Activated CD4-positive, alpha-beta T cell treated with anti-CD3 and anti-CD28 coated beads, Interleukin-2, amount 10 ng/mL, durations not matched to agents 7 days and 5 days (primary cell): ENCODE measurements around the gene APOBR. TPM values are rescaled to one million over a fixed set of nuclear protein-coding genes. Genes with fewer than 3 reads are reported as not detected.
"Not testable (repeated sequence)": the region's sequence is repeated elsewhere in the genome, so short reads cannot be mapped to it uniquely, and the experiment has no call there.

Experiments
- CTCF ChIA-PET: fragments of 350-600 bp; sonication (Branson Sonifier 250); formaldehyde crosslinking; loops from one replicate; lab custom pipeline; 2021; ENCODE audit warnings: antibody characterized with exemption; lab: Charles Lee
- POLR2A ChIA-PET: fragments of 350-600 bp; sonication (Branson Sonifier 250); formaldehyde crosslinking; loops from one replicate; lab custom pipeline; 2021; ENCODE audit warnings: antibody characterized with exemption; lab: Charles Lee
- DNase-seq: peaks from one replicate; pipeline ENCODE4 v3.0.0-alpha.2; 2020
- H3K27ac Mint-ChIP-seq: one replicate; pipeline ENCODE4 v1.8.0; 2021; ENCODE audit warnings: mild to moderate bottlenecking, moderate library complexity, mixed read lengths
- H3K27me3 Mint-ChIP-seq: one replicate; pipeline ENCODE4 v1.8.0; 2021; ENCODE audit warnings: mixed read lengths
- H3K36me3 Mint-ChIP-seq: one replicate; pipeline ENCODE4 v1.8.0; 2021; ENCODE audit warnings: low read depth, mixed read lengths
- H3K4me1 Mint-ChIP-seq: one replicate; pipeline ENCODE4 v1.8.0; 2021; ENCODE audit warnings: mixed read lengths
- H3K4me3 Mint-ChIP-seq: one replicate; pipeline ENCODE4 v1.8.0; 2021; ENCODE audit warnings: mild to moderate bottlenecking, moderate library complexity, mixed read lengths
- H3K9me3 Mint-ChIP-seq: one replicate; pipeline ENCODE4 v1.8.0; 2021; ENCODE audit warnings: mixed read lengths
- total RNA-seq, 2 experiments: library from RNA; stranded (reverse); gene quantifications; one replicate each; pipeline ENCODE4 v1.2.3, GENCODE V29; 2021

Gene APOBR, protein sequence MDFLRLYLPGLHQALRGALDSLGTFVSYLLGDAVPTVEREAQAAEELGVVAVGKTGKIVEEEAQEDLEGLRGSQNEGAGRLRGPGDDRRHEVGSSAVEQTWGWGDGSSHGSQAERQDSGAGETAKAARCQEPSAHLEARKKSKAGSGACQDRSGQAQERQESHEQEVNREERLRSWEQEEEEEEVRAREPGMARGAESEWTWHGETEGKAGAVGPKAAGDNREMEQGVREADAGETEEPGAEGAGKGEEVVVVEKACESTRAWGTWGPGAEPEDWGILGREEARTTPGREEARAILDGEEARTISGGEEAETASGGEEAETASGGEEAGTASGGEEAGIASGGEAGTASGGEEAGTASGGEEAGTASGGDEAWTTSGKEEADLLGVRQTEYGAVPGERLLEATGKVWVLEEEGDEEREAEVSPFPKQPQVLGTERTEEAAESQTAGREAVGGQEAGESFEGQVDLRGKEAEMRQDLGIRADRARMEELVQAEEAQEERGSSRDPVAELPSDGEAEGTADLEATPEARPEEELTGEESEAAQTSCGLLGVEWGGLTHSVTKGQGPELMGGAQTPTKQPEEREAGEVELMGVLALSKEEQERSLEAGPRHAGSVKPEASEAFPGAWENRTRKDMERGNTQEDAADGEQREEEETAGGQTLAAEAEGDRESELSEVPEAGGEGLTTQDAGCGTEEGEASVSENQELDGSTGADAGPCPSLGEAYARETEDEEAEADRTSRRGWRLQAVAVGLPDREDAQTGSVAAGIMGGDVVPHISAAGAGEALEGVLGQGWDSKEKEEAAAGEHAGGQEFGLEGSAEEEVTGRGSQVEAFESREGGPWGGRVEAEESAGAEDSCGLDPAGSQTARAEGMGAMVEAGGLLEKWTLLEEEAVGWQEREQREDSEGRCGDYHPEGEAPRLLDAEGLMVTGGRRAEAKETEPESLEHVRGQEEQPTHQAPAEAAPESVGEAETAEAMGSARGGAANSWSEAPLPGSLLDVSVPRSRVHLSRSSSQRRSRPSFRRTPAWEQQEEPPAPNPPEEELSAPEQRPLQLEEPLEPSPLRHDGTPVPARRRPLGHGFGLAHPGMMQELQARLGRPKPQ
- total RNA-seq: 10 to 100 TPM; 16.7 to 21.4 TPM

DNA sequence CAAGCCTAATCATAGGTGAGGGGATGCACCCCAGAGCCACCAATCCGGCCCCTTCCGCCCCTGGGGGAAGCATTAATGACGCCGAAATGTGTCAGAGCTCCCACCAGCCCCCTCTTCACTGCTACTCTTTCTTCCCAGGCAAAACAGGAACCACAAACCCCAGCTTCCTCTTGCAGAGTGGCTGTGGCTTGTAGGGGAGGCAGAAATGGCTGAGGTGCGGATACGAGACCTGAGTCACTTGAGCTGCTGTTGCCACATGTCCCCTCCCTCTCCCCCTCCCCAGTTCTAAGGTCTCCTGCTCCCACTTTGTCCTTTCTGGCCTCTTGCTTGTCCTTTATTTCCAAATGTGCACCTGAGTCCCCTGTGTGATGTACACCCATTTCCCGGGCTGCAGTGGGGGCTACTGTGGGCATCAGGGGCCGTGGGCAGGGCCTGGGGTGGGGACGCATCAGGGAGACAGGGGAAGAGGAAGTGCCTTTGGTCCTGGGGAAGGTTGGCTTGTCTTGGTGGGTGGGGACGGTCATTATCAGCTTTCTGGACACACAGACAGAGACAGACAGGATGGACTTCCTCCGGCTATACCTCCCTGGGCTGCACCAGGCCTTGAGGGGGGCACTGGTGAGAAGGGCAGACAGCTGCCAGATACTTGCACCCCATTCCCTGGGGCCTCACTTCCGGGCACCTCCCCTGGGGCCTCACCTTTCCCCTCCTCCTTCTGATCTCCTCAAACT lies at the start of gene APOBR:
APOBR (plus strand) TSS at position 523 of the 731 bp plus-strand sequence; CDS start at position 562, 39 bp downstream.
- peak within 1 kb of the TSS; percentile 89 for H3K4me3 Mint-ChIP-seq
- peaks cover 49% of the 10 kb centered on the region for H3K4me1 Mint-ChIP-seq
- H3K27me3 Mint-ChIP-seq: no peaks in the 10 kb centered on the region
- H3K27ac Mint-ChIP-seq: peak within 1 kb of the TSS; percentile 100
- DNase-seq: peak; percentile 94
- ChIA-PET POLR2A (interaction anchor here (0.7 kb wide), 1 partner anchor 399 kb away, joined by 3 read pairs; no protein-coding TSS in a partner anchor), CTCF (interaction anchor here (0.8 to 2.8 kb wide), 2 partner anchors 9 to 14 kb away, joined by 3 to 18 read pairs; no protein-coding TSS in a partner anchor)
- peaks cover 34% of the 10 kb centered on the region for H3K36me3 Mint-ChIP-seq
- H3K9me3 Mint-ChIP-seq: no peaks in the 10 kb centered on the region

DNA sequence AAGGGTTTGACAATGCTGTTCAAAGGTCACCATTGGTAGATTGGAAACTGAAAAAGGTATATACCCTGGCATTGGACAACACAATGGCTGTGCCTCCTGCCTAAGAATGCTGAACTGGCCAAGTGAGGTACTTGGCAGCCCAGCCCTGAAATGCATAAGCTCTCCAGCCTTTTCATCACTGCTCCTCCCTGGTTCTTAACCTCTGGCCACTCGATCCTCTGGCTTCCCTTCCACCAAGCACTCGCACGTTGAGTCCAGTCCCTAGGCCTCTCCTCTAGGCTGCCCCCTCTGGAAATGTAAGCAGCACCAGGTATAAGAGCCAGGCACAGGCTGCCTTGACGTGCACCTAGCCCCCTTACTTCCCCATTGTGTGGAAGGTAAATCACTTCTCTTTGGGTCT lies 48.1 kb upstream of the APOBR start:
- H3K27ac Mint-ChIP-seq, H3K9me3 Mint-ChIP-seq, H3K27me3 Mint-ChIP-seq, H3K36me3 Mint-ChIP-seq, CTCF ChIA-PET, H3K4me1 Mint-ChIP-seq, POLR2A ChIA-PET, H3K4me3 Mint-ChIP-seq, DNase-seq: not testable (repeated sequence)

DNA sequence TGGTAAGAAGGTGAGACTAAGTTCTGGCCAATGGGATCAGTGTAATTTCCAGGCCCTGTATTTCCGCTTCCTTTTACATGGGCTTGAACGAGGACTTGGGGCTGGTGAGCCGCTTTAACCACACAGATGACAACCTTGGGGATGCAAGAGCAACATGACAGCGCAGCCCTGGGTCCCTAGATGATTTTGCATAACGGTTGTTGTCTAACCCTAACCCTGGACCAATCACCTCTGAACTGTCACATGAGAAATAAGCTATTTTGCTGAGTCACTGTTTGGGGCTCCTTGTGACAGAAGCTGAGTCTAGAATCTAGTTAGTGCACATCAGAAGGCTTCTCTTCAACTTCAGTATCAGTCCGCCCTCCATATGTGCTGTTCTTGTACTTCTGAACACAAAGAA lies 47.4 kb upstream of the APOBR start:
- H3K9me3 Mint-ChIP-seq, DNase-seq, H3K27ac Mint-ChIP-seq, H3K36me3 Mint-ChIP-seq, H3K27me3 Mint-ChIP-seq, H3K4me1 Mint-ChIP-seq, H3K4me3 Mint-ChIP-seq, POLR2A ChIA-PET, CTCF ChIA-PET: not testable (repeated sequence)

DNA sequence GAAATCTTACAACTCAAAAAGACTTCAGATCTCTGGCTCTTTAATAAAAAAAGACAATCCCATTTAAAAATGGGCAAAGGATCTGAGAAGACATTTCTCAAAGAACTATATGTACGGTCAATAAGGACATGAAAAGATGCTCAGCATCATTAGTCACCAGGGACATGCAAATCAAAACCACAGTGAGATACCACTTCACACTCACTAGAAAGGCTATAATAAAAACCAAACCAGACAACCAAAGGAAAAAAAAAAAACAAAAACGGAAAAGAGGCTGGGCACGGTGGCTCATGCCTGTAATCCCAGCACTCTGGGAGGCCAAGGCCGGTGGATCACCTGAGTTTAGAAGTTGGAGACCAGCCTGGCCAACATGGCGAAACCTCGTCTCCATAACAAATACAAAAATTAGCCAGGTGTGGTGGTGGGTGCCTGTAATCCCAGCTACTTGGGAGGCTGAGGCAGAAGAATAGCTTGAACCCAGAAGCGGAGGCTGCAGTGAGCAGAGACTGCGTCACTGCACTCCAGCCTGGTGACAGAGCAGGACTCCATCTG lies 20.7 kb upstream of the APOBR start:
- no peaks in the 10 kb centered on the region for H3K27me3 Mint-ChIP-seq
- POLR2A ChIA-PET: no interaction called here
- H3K4me1 Mint-ChIP-seq: peaks cover 7% of the 10 kb centered on the region
- CTCF ChIA-PET: no interaction called here
- H3K9me3 Mint-ChIP-seq: no peaks in the 10 kb centered on the region
- H3K4me3 Mint-ChIP-seq: no peak overlapping the region
- H3K27ac Mint-ChIP-seq: peak overlapping the region; percentile 2
- H3K36me3 Mint-ChIP-seq: peaks cover 32% of the 10 kb centered on the region
- DNase-seq: peak; percentile 1

DNA sequence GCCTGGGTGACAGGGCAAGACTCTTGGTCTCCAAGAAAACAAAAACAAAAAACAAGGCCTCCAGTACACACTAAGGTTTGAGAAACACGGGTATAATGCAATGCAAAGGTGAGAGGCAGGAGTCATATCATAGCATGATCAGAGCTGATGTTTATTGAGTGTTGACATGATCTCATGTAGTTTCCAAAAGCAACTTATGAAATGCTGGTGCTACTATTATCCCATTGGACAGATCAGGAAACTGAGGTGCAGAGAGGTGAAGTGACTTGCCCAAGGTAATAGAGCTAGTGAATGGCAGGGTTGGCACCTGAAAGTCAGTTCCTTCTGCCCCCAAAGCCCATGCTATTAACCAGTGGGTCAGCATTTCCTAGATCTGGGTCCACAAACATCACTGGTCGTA lies 19.2 kb upstream of the APOBR start:
- H3K27ac Mint-ChIP-seq: no peak overlapping the region
- POLR2A ChIA-PET: no interaction called here
- no peak for DNase-seq
- no peak overlapping the region for H3K4me3 Mint-ChIP-seq
- CTCF ChIA-PET: no interaction called here
- no peaks in the 10 kb centered on the region for H3K9me3 Mint-ChIP-seq
- peaks cover 7% of the 10 kb centered on the region for H3K4me1 Mint-ChIP-seq
- H3K36me3 Mint-ChIP-seq: peaks cover 35% of the 10 kb centered on the region
- no peaks in the 10 kb centered on the region for H3K27me3 Mint-ChIP-seq

DNA sequence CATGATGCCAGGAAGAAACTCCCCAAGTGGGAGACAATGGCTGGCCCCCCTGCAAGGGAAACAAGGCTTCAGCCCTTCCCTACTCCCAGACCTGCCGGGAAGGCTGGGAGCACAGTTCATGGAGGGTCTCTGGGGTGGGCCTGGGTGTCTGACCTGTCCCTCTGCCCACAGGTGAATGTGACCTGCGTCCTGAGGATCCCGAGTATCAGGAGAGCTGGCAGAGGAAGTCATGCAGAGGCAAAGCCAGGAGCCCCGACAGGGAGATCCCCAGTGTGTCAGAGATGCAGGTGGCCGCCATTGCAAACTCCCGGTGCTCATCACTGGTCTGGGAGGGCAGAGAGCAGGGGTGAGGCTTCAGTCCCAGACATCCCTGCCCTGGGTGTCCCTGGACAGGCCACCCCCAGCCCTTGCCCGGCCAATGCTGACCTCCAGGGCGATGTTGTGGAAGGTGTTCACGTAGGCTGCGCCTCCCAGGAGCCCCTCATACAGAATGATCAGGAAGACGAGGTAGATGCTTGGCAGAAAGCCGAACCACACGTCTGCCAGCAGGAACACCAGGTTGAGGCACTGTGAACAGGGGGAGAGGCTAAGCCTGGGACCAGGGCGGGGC lies 17.0 kb upstream of the APOBR start:
- DNase-seq: no peak
- H3K9me3 Mint-ChIP-seq: no peaks in the 10 kb centered on the region
- peaks cover 33% of the 10 kb centered on the region for H3K36me3 Mint-ChIP-seq
- no peak overlapping the region for H3K27ac Mint-ChIP-seq
- ChIA-PET POLR2A (no interaction called here), CTCF (no interaction called here)
- no peak overlapping the region for H3K4me3 Mint-ChIP-seq
- H3K4me1 Mint-ChIP-seq: peaks cover 7% of the 10 kb centered on the region
- no peaks in the 10 kb centered on the region for H3K27me3 Mint-ChIP-seq

DNA sequence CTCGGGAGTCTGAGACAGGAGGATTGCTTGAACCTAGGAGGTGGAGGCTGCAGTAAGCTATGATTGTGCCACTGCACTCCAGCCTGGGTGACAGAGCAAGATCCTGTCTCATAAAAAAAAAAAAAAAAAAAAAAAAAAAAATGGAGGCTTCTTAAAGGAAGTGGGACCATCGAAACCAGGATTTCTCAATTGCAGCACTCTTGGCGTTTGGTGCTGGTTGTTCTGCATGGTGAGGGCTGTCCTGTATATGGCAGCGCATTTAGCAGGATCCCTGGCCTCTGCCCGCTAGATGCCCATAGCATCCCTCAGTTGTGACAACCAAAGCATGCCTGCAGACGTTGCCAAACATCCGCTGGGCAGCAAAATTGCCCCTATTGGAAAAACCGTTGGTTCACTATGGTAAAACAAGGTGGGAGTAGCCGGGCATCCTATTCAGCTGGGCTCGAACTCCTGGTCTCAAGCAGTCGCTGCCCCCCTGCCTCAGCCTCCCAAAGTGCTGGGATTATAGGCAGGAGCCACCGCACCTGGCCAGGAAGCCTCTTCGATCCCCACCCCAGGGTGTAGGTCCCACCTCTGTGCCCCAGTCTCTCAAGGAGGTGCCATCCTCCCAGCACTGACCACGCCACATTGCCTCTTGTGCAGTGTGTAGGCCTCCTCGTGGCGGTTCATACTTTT lies 15.8 kb upstream of the APOBR start:
- peaks cover 5% of the 10 kb centered on the region for H3K4me1 Mint-ChIP-seq
- no peaks in the 10 kb centered on the region for H3K27me3 Mint-ChIP-seq
- CTCF ChIA-PET: interaction anchor here (0.8 kb wide), 1 partner anchor 13 kb away, joined by 6 read pairs; the partner anchor contains the start of gene CLN3
- H3K4me3 Mint-ChIP-seq: no peak overlapping the region
- no peak for DNase-seq
- peaks cover 34% of the 10 kb centered on the region for H3K36me3 Mint-ChIP-seq
- H3K9me3 Mint-ChIP-seq: no peaks in the 10 kb centered on the region
- POLR2A ChIA-PET: no interaction called here
- H3K27ac Mint-ChIP-seq: no peak overlapping the region

DNA sequence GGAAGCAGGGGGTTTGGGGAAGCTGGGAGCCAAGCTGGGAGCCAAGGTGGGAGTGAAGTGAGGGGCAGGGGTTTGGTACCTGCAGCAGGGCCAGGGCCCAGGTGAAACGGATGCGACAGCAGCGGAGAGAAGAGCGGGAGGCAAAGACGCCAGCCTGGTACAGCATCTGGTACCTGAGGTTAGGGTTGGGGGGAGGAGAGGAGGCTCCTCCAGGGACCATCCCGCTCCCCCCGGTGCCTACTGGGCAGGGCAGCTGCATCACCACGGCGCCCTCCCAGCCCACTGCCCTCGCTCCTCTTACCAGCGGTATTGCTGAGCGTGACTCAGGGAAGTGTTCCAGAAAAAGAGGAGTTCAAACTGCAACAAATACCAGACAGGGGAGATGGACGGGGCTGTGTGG lies 12.4 kb upstream of the APOBR start:
- Mint-ChIP-seq H3K27ac (no peak overlapping the region), H3K4me3 (no peak overlapping the region), H3K9me3 (no peaks in the 10 kb centered on the region), H3K4me1 (peaks cover under 1% of the 10 kb centered on the region), H3K27me3 (no peaks in the 10 kb centered on the region), H3K36me3 (peaks cover 23% of the 10 kb centered on the region)
- ChIA-PET POLR2A (no interaction called here), CTCF (no interaction called here)
- DNase-seq: no peak

DNA sequence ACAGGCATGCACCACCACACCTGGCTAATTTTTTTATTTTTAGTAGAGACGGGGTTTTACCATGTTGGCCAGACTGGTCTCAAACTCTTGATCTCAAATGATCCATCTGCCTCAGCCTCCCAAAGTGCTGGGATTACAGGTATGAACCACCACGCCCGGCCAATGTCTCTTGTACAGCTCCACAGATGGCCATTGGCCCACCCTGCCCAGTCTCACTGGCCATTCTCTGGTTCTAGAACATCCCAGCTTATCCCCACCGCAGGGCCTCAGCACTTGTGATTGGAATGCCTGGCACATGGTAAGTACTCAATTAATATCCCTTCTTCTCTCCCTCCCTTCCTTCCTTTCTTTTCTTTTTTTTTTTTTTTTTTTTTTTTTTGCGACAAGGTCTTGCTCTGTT lies 11.1 kb upstream of the APOBR start:
- CTCF ChIA-PET, H3K4me3 Mint-ChIP-seq, DNase-seq, POLR2A ChIA-PET, H3K4me1 Mint-ChIP-seq, H3K27me3 Mint-ChIP-seq, H3K9me3 Mint-ChIP-seq: not testable (repeated sequence)
- Mint-ChIP-seq H3K36me3 (peaks cover 25% of the 10 kb centered on the region), H3K27ac (peak overlapping the region; percentile 64)

DNA sequence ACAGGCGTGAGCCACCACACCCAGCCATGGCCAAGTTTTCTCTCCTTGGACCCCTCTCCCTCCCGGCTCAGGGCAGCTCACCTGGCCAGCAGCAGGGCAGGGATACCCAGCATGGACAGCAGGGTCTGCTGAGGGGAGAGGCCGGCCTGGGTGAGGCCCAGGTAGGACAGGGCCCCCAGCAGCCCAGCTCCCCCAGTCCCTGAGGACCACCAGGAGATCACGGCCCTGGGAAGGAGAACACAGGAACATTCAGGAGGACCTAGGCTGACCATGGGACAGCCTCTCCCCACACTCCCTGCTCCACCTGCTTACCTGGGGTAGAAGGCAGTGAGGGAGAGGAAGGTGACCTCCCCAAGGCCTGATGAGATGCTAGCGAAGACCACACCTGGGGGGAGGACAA lies 8.2 kb upstream of the APOBR start:
- H3K27ac Mint-ChIP-seq: no peak overlapping the region
- no peak for DNase-seq
- CTCF ChIA-PET: interaction anchor here (1.0 kb wide), 1 partner anchor 10 kb away, joined by 4 read pairs; no protein-coding TSS in a partner anchor
- peaks cover 16% of the 10 kb centered on the region for H3K4me1 Mint-ChIP-seq
- H3K9me3 Mint-ChIP-seq: no peaks in the 10 kb centered on the region
- H3K36me3 Mint-ChIP-seq: peaks cover 35% of the 10 kb centered on the region
- POLR2A ChIA-PET: no interaction called here
- no peak overlapping the region for H3K4me3 Mint-ChIP-seq
- no peaks in the 10 kb centered on the region for H3K27me3 Mint-ChIP-seq

DNA sequence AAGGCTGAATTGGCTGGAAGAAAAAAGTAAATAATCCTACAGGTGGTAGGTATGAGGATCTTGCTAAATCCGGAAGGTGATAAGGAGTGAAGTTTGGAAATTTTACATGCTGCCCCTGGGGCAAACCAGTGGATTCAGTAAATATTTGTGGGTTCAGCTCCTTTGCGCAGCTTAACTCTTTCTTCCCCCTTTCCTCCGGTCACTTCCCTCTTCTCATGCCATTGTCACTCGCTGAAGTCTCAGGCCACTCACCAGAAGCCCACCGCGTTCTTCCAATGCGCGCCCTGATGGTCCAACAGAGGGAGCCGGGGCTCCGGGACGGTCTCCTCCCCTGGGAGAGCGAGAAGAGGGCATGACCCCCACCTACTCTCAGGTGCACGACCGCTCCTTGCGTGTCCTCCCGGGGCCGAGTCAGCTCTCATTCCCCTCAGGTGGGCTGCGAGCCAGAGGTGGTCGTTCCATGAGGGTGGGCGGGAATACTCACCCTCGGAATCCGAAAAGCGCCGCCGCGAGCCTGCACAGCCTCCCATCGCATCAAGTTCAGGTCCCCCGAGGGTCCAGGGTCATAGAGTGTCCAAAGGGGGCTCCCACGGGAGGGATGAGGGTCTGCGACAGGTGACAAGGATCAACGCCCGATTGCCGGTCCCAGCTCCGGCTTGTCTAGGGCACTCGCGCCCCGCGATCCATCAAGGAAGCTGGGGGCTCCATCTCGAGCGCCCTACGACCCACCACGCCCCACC lies 3.0 kb upstream of the APOBR start:
- peak overlapping the region; percentile 83 for H3K4me3 Mint-ChIP-seq
- no peaks in the 10 kb centered on the region for H3K27me3 Mint-ChIP-seq
- peak; percentile 16 for DNase-seq
- H3K27ac Mint-ChIP-seq: peak overlapping the region; percentile 100
- peaks cover 50% of the 10 kb centered on the region for H3K4me1 Mint-ChIP-seq
- ChIA-PET POLR2A (no interaction called here), CTCF (interaction anchor here (0.7 to 2.0 kb wide), 6 partner anchors 12 to 454 kb away, joined by 3 to 6 read pairs (median 4); no protein-coding TSS in a partner anchor)
- H3K36me3 Mint-ChIP-seq: peaks cover 32% of the 10 kb centered on the region
- no peaks in the 10 kb centered on the region for H3K9me3 Mint-ChIP-seq
